ACHN (cell line): ENCODE results near the gene DNAJC1.

Source experiments
- DNase-seq: peaks from one replicate; pipeline ENCODE4 v3.0.0-alpha.2; 2015
- in situ Hi-C: cut with HindIII; loops from 2 replicates; pipeline ENCODE4 v1.10.0; 2017; ENCODE audit warnings: low sequenced_read_pairs, low pct_ligation_motif_present, low pct_unique_long_range_greater_than_20kb

Gene DNAJC1

GRCh38 chr10:21756707-21757106 is 246.8 kb downstream of the DNAJC1 start:
- in situ Hi-C loops, result no loop called here
- DNase-seq, result no peak

- in situ Hi-C loops, result no loop called here
- DNase-seq, result no peak
Measured at GRCh38 chr10:21754410-21755011, 249.0 kb downstream of the DNAJC1 start.

GRCh38 chr10:21753497-21754270 is 249.8 kb downstream of the DNAJC1 start:
- DNase-seq, result no peak
- in situ Hi-C loops, result no loop called here

GRCh38 chr10:21751341-21752310 is 251.9 kb downstream of the DNAJC1 start:
- no peak for DNase-seq
- in situ Hi-C loops, result no loop called here

GRCh38 chr10:21750424-21750823 is 253.1 kb downstream of the DNAJC1 start:
- DNase-seq, result no peak
- in situ Hi-C loops, result no loop called here

- no peak for DNase-seq
- in situ Hi-C loops, result no loop called here
Measured at GRCh38 chr10:21749788-21750187, 253.7 kb downstream of the DNAJC1 start.

GRCh38 chr10:21747809-21748208 is 255.7 kb downstream of the DNAJC1 start:
- in situ Hi-C loops, result no loop called here
- DNase-seq, result no peak

- no peak for DNase-seq
- in situ Hi-C loops, result no loop called here
Measured at GRCh38 chr10:21746118-21746517, 257.4 kb downstream of the DNAJC1 start.

- in situ Hi-C loops, result no loop called here
- DNase-seq, result no peak
Measured at GRCh38 chr10:21744223-21744622, 259.3 kb downstream of the DNAJC1 start.

- no peak for DNase-seq
- in situ Hi-C loops, result no loop called here
Measured at GRCh38 chr10:21742740-21743412, 260.7 kb downstream of the DNAJC1 start.

GRCh38 chr10:21740989-21741388 is 262.5 kb downstream of the DNAJC1 start:
- in situ Hi-C loops, result no loop called here
- DNase-seq, result no peak

GRCh38 chr10:21737106-21737505 is 266.4 kb downstream of the DNAJC1 start:
- in situ Hi-C loops, result no loop called here
- no peak for DNase-seq

GRCh38 chr10:21733710-21734109 is 269.8 kb downstream of the DNAJC1 start:
- DNase-seq, result no peak

GRCh38 chr10:21732067-21732772 is 271.3 kb downstream of the DNAJC1 start:
- in situ Hi-C loops, result no loop called here

More at GRCh38 chr10:21733710-21734109, 269.8 kb downstream of the DNAJC1 start:
- in situ Hi-C loops, result no loop called here

GRCh38 chr10:21728618-21729017 is 274.9 kb downstream of the DNAJC1 start:
- DNase-seq, result no peak
- in situ Hi-C loops, result no loop called here

More at GRCh38 chr10:21732067-21732772, 271.3 kb downstream of the DNAJC1 start:
- peak; percentile 56 for DNase-seq

- no peak for DNase-seq
- in situ Hi-C loops, result no loop called here
Measured at GRCh38 chr10:21727452-21728168, 275.9 kb downstream of the DNAJC1 start.

- in situ Hi-C loops, result no loop called here
Measured at GRCh38 chr10:21726601-21727225, 276.8 kb downstream of the DNAJC1 start.

More at GRCh38 chr10:21726601-21727225, 276.8 kb downstream of the DNAJC1 start:
- no peak for DNase-seq
